ENCODE measurements around the gene BORCS6. TPM values are rescaled to one million over a fixed set of nuclear protein-coding genes. Genes with fewer than 3 reads are reported as not detected.
A peak's percentile ranks its signal among the peaks of the same experiment; 100 is the strongest.

Gene BORCS6
- total and polyA plus RNA-seq, 2 of the 13 experiments (the other 11 are each of a cell fraction or from before 2014, with no cell fraction given) = 2.0 to 5.1 TPM

GRCh38 chr17:8220783-8221662, 31.0 kb upstream of the BORCS6 start (continued):
- TF ChIP-seq ZNF33A (CRISPR knock-in tag; IDR thresholded peaks at IDR 0.05; ENCODE audit: borderline replicate concordance) (peak; percentile 92; the same call in 1 of the 2 replicates), ZNF121 (CRISPR knock-in tag; IDR thresholded peaks at IDR 0.05) (no peak), RBFOX2 (IDR thresholded peaks at IDR 0.05; ENCODE audit: low read depth, low read length) (peak; percentile 49), SALL1 (CRISPR knock-in tag; IDR thresholded peaks at IDR 0.05) (peak; percentile 74), HIC2 (CRISPR knock-in tag; IDR thresholded peaks at IDR 0.05; ENCODE audit: low read depth) (no peak), SP5 (CRISPR knock-in tag; IDR thresholded peaks at IDR 0.05; ENCODE audit: borderline replicate concordance, low read depth) (peak; percentile 39), ZNF547 (CRISPR knock-in tag; IDR thresholded peaks at IDR 0.05) (peak; percentile 37; the same call in 1 of the 2 replicates), ZNF225 (CRISPR knock-in tag; IDR thresholded peaks at IDR 0.05) (no peak; the same call in 1 of the 2 replicates), FOXK1 (CRISPR knock-in tag; IDR thresholded peaks at IDR 0.05; ENCODE audit: borderline replicate concordance, low read depth) (peak; percentile 78; the same call in 1 of the 2 replicates), HNF1A (IDR thresholded peaks at IDR 0.05; ENCODE audit: low read depth) (peak; percentile 32; the same call in 1 of the 2 replicates), HNF1A (CRISPR knock-in tag; IDR thresholded peaks at IDR 0.05; ENCODE audit: borderline replicate concordance) (no peak), GATAD2A (CRISPR knock-in tag; IDR thresholded peaks at IDR 0.05) (peak; percentile 66; the same call in 1 of the 2 replicates), ZNF362 (CRISPR knock-in tag; IDR thresholded peaks at IDR 0.05; ENCODE audit: borderline replicate concordance) (peak; percentile 91), LCORL (IDR thresholded peaks at IDR 0.05) (no peak), LCORL (CRISPR knock-in tag; IDR thresholded peaks at IDR 0.05) (0 out of 2 replicates have a peak, but pooled peaks have one; percentile 30), KDM5A (IDR thresholded peaks at IDR 0.05; ENCODE audit: borderline replicate concordance, low read length) (peak; percentile 25; the same call in 1 of the 2 replicates), ZNF841 (CRISPR knock-in tag; IDR thresholded peaks at IDR 0.05; ENCODE audit: borderline replicate concordance) (no peak), STAG1 (CRISPR knock-in tag; IDR thresholded peaks at IDR 0.05) (peak; percentile 11; the same call in 1 of the 2 replicates), DZIP1 (CRISPR knock-in tag; IDR thresholded peaks at IDR 0.05) (no peak), SIN3B (IDR thresholded peaks at IDR 0.05; ENCODE audit: low read length) (peak; percentile 45; the same call in 1 of the 2 replicates)

Measured in HepG2 (cell line).